ENCODE measurements around the gene SHISAL1. TPM values are rescaled to one million over a fixed set of nuclear protein-coding genes. Genes with fewer than 3 reads are reported as not detected.

The SHISAL1 gene
- total RNA-seq, 4 donors from 2014 or later: 0.17 to 0.89 (median 0.22) TPM

- TF ChIP-seq EP300 (IDR thresholded peaks at IDR 0.05): no peak
- no peak for TF ChIP-seq CTCF (IDR thresholded peaks at IDR 0.05)
- no peak for TF ChIP-seq POLR2AphosphoS5 (IDR thresholded peaks at IDR 0.05)
- TF ChIP-seq POLR2A (IDR thresholded peaks at IDR 0.05): no peak
- Histone ChIP-seq H3K4me1 (peaks cover 6% of the 10 kb centered on the region), H3K9me3 (no peaks in the 10 kb centered on the region), H3K4me3 (no peak overlapping the region), H3K27ac (no peak overlapping the region), H3K27me3 (peaks cover 48% of the 10 kb centered on the region), H3K36me3 (no peaks in the 10 kb centered on the region)
- no peak for DNase-seq (ENCODE audit: low spot score in 2 of 2)
- WGBS: 80% methylated on average over 11 of the region's 19 CpGs
Observed at GRCh38 chr22:44348971-44349560, 36.3 kb upstream of the SHISAL1 start.

GRCh38 chr22:44347549-44347948, 34.8 kb upstream of the SHISAL1 start:
- peaks cover 34% of the 10 kb centered on the region for H3K27me3 ChIP-seq
- H3K27ac ChIP-seq: no peak overlapping the region
- peaks cover 6% of the 10 kb centered on the region for H3K4me1 ChIP-seq
- no CpG with 5 or more reads among the region's 6 CpGs for WGBS
- DNase-seq (ENCODE audit: low spot score in 2 of 2): no peak
- H3K4me3 ChIP-seq: no peak overlapping the region
- no peaks in the 10 kb centered on the region for H3K9me3 ChIP-seq
- TF ChIP-seq POLR2AphosphoS5 (IDR thresholded peaks at IDR 0.05) (no peak), CTCF (IDR thresholded peaks at IDR 0.05) (no peak), POLR2A (IDR thresholded peaks at IDR 0.05) (no peak), EP300 (IDR thresholded peaks at IDR 0.05) (no peak)
- no peaks in the 10 kb centered on the region for H3K36me3 ChIP-seq

- peaks cover 30% of the 10 kb centered on the region for H3K27me3 ChIP-seq
- no peak overlapping the region for H3K27ac ChIP-seq
- DNase-seq (ENCODE audit: low spot score in 2 of 2): no peak
- peaks cover 5% of the 10 kb centered on the region for H3K4me1 ChIP-seq
- H3K9me3 ChIP-seq: no peaks in the 10 kb centered on the region
- WGBS: 91% methylated on average over 9 of the region's 10 CpGs
- no peak for TF ChIP-seq EP300 (IDR thresholded peaks at IDR 0.05)
- no peak for TF ChIP-seq CTCF (IDR thresholded peaks at IDR 0.05)
- no peak for TF ChIP-seq POLR2A (IDR thresholded peaks at IDR 0.05)
- no peak for TF ChIP-seq POLR2AphosphoS5 (IDR thresholded peaks at IDR 0.05)
- no peaks in the 10 kb centered on the region for H3K36me3 ChIP-seq
- no peak overlapping the region for H3K4me3 ChIP-seq
Observed at GRCh38 chr22:44347080-44347479, 34.3 kb upstream of the SHISAL1 start.

GRCh38 chr22:44345872-44346271, 33.1 kb upstream of the SHISAL1 start:
- Histone ChIP-seq H3K27ac (no peak overlapping the region), H3K9me3 (no peaks in the 10 kb centered on the region), H3K4me1 (peaks cover 4% of the 10 kb centered on the region), H3K4me3 (no peak overlapping the region), H3K36me3 (no peaks in the 10 kb centered on the region), H3K27me3 (peaks cover 23% of the 10 kb centered on the region)
- DNase-seq (ENCODE audit: low spot score in 2 of 2): no peak
- WGBS: 88% methylated on average over 3 of the region's 3 CpGs
- no peak for TF ChIP-seq POLR2A (IDR thresholded peaks at IDR 0.05)
- TF ChIP-seq EP300 (IDR thresholded peaks at IDR 0.05): no peak
- no peak for TF ChIP-seq CTCF (IDR thresholded peaks at IDR 0.05)
- no peak for TF ChIP-seq POLR2AphosphoS5 (IDR thresholded peaks at IDR 0.05)

GRCh38 chr22:44344407-44344806, 31.7 kb upstream of the SHISAL1 start:
- no peak overlapping the region for H3K4me3 ChIP-seq
- no peak overlapping the region for H3K27ac ChIP-seq
- H3K9me3 ChIP-seq: no peaks in the 10 kb centered on the region
- no peak for TF ChIP-seq EP300 (IDR thresholded peaks at IDR 0.05)
- TF ChIP-seq POLR2AphosphoS5 (IDR thresholded peaks at IDR 0.05): no peak
- TF ChIP-seq POLR2A (IDR thresholded peaks at IDR 0.05): no peak
- no peak for TF ChIP-seq CTCF (IDR thresholded peaks at IDR 0.05)
- 62% methylated on average over 9 of the region's 11 CpGs for WGBS
- peaks cover 28% of the 10 kb centered on the region for H3K27me3 ChIP-seq
- H3K4me1 ChIP-seq: peaks cover 4% of the 10 kb centered on the region
- no peak for DNase-seq (ENCODE audit: low spot score in 2 of 2)
- H3K36me3 ChIP-seq: no peaks in the 10 kb centered on the region
